HG03108 (cell line): ENCODE measurements around the gene TBC1D1.

ENCODE experiments used
- ATAC-seq: cut with Tn5 transposase; IDR thresholded peaks from one replicate; pipeline ENCODE4 v1.9.1; 2021; ENCODE audit warnings: moderate library complexity; ENCODE audit not compliant: unreplicated experiment

The TBC1D1 gene

DNA sequence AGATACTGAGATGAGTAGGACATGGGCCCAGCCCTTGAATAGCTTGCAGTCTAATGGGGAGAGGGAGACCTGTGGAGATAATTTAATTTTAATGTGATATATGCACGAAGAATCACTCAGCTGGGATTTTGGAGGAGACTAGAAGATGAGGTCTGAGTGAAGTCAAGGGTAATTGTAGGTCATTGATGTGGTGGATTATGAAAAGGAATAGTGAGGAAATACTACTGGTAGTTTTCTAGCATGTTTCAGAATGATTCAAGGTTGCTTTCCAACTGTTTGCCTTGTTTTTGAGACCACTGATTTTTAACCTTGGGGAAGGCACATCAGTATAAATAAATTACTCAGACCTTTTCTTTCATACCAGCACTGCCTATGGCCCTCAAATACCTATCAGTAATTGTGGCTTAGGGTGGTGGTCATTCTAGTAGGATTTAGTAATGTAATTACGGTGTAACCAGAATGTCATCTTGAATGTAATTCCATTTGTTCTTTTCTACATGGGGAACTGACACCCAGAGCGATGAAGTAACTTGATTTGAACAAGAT lies 94.9 kb downstream of the TBC1D1 start:
- ATAC-seq, result no peak

DNA sequence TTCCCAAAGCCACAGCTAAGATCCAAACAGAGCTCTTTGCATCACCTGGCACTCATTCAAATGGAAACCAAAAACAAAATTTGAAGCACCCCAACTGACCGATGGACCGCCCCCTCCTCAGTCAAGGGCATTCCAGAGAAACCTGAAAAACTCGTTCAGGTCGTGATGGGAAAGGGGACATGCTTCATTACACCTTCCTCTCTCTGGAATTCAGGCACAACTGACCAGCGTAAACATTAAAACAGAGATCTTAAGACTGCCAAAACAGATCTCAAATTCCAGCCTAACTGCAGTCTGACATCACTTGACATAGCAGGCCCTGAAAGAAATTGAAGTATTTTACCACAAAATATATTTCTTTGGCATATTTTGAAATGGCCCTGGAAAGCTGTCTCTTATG lies 97.8 kb downstream of the TBC1D1 start:
- ATAC-seq, result no peak

DNA sequence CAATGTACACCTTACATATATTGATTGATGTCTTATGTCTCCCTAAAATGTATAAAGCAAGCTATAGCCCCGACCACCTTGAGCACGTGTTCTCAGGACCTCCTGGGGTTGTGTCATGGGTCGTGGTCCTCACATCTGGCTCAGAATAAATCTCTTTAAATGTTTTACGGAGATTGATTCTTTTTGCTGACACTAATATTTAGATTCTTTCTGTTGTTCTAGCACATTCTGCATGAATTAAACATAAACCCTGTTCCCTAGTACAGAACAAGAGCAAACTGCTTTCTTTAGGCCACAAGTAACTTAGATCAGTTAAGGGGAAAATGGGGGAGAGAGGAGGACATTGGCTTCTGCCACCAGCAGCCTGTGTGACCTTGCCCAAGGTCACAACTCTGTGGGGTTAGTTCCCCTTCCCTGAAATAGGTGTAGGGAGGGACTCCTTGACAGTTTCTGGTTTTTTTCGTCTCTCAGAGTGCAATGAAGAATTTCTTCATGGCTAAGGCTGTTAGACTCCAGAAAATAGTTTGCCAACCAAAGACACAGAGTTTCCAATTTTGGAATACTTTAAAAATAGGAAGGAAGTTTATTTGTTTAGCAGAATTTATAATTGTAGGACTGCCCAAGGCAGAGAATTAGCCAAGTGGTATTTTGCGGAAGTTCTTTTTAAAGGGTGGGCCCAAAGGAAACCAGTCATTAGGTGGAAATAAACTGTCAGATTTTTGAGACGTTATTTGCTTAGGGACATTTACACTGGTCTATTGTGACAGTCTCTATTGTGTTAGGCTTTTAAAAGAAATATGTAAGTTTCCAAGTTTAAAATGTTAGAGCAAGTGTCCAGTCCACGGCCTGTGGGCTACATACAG lies 98.7 kb downstream of the TBC1D1 start:
- ATAC-seq, result no peak

DNA sequence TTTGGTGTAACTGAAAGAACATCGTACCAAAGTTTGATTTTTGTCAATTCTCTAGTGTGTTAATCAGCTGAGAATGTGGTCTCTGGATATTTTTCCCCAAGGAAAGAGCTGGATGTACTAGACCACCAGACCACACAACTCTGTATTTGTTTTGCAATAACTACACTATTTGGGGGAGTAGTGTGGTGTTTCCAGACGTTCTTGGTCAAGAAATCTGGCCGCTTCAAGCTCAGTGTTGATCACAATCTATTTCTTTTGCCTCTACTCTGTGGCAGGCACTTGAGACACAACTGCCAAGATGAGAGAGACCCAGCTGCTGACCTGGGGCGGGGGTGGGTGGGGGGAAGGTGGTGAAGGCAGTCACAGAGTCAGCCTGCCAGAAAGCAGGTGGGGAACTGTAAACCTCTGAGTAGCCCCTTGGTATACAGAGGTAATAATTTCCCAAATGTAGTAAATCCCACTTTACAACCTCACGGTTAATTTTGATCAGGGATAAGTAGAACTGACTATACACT lies 99.9 kb downstream of the TBC1D1 start:
- no peak for ATAC-seq

DNA sequence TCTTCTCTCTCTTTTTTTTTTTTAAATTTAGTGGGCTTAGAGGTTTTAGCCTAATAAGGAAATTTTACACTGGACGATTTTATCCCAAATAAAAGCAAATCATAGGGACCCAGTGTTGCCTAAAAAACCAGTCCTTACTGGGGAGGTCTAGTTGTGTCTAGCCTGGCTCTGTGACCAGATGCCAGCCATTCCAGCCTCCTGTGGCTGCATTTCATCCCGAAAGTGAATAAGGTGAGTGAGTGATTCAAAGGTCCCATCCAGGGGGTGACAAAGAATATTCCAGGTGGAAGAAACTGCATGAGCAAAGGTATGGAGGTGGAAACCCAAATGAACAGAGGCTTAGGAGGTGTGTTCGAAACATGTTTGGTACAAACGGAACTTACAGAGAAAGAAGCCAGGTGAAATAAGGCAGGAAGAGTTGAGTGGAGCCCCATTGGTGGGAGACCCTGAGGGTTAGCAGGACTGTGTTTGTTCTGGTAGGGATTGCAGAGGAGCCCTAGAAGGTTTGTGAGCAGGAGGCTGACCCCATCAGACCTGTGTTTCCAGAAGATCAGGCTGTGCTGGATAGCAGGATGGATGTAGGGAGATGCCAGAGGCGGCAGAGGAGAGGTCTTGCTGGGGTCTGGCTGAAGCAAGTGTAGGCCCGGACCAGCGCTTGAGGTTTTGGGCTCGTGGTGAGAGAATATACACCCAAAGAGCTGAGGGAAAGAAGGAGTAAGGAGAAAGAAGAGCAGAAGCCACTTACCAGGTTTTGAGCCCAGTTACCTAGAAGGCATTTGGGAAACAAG lies 100.9 kb downstream of the TBC1D1 start:
- ATAC-seq, result no peak

DNA sequence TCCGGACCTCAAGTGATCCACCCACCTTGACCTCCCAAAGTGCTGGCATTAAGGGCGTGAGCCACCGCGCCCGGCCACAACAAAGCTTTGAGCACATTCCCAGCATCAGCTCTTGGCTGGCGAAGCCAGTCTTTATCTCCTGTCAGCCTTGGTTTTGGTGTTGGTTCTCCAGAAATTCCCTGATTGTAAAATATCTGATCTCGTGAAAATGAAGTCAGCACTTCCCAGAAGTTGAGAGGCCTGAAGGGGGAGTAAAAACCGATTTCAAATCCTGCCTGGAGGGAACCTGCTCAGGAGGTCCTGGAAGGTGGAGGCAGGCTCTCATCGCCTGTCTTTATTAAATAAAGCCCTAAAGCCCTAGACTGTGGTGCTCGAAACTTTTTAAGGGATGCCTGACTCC lies 102.9 kb downstream of the TBC1D1 start:
- ATAC-seq, result no peak

DNA sequence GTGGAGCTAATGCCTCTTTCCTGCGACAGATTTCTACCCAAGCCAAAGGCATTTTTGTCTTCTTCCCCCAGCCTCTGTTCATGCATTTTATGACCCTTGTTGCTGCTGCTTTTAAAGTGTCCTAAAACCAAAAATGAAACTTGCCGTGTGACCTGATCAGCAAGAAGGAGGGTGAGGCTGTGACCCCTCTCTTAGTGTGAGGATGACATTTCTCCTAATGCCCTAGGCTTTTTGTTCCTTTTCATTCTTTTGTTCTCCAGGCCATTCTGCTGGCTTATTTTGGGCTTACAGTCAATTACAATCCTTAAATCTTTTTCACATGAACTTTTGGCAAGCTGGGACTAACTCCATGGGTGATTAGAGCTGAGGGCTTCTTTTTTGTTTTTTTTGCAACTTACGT lies 103.7 kb downstream of the TBC1D1 start:
- ATAC-seq, result no peak

DNA sequence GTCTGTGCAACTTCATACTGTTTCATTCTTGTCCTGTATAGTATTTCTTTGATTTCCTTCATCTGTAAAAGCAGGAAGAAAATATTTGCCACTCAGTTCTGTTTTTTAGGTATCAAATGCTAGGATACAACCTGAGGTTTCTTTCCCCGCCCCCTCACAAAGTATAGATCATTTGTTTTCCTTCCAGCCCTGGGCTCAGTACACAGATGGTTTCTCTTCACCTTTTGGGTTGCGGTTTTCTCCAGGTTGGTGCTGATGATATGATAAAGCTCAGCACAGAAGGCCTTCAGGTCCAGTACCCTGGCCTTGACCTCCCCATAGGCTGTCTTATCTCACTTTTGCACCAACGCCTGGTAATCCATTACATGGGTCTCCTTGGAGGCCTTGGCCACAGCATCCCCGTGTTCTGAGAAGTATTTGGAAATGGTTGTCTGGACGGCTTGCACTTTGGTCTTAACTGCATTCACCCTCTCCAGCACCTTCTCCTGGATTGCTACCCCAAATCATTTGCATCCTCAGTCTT lies 104.5 kb downstream of the TBC1D1 start:
- no peak for ATAC-seq

DNA sequence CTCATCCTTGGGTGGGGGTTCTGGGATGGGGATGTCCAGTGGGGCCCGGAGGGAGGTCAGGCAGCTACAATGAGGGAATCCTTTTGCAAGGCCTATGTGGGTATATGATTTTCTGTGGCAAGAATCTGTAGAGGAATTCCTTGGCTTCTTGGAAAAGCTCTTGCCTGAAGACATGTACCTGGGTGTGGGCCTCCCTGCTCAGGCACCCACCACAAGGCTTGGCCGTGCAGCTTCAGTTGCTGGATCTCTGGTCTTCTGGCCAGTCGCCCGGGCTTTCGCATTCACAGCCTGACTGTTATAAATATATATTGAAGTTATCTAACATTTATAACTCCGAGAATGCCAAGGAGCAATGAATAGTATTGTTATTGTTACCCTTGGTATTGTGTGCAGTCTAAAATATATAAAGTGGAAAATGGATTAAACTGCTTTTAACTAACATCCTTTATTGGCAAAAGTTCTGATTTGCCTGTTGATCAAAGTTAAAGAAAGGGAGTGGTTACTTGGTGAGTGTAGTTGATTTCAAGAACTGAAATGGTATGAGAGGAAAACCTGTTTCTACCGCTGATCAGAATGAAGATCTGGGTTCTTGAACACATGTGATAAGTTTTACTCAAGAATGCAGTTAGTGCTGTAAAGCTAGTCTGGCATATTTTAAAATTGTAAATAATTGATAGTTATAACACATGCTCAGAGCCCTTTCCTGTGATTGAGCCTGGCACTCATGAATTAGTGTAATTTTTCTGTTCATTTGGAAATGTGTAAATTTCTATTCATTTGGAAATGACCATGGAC lies 105.3 kb downstream of the TBC1D1 start:
- no peak for ATAC-seq

DNA sequence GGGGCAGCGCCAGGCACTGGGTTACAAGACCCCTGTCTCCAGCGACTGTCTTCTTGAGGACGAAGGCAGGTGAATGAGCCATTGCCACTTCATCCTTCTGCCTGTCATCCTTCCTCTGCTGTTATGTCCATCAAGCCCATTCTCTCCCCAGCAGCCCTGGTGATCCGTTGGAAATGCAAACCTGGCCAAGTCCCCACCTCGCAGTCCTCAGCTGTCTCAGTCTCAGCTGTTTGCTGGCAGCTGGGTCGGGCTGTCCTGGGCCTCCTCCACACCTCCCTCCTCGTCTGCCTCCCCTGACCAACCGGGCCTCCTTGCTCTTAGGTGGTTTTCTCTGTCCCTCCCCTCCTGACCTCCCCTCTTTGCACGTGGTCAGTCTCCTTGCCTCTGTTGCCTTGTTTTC lies 107.3 kb downstream of the TBC1D1 start:
- ATAC-seq, result no peak

DNA sequence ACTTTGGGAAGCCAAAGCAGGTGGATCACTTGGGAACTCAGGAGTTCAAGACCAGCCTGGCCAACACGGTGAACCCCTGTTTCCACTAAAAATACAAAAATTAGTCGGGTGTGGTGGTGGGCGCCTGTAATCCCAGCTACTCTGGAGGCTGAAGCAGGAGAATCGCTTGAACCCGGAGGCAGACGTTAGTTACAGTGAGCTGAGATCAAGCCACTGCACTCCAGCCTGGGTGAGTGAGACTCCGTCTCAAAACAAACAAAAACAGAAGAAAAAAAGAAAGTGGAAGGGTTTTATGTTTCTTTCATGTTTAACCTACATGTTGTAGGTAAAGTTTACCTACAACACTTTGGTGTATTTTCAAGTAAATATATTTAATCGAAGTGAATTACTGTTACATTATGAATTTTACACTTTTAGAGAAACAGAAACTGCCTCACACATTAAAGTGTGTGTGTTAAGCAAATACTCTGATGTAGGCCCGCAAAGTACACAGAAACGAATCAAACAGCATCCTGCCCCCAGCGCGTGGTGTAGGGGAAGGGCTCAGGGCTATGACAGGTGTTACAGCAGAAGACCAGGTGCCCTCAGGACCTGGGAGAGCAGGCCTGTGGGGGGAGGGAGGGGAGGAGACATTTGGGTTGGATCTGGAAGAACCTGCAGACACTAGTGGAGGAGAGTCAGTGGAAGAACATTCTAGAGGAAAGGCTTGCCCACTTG lies 108.3 kb downstream of the TBC1D1 start:
- ATAC-seq, result no peak

DNA sequence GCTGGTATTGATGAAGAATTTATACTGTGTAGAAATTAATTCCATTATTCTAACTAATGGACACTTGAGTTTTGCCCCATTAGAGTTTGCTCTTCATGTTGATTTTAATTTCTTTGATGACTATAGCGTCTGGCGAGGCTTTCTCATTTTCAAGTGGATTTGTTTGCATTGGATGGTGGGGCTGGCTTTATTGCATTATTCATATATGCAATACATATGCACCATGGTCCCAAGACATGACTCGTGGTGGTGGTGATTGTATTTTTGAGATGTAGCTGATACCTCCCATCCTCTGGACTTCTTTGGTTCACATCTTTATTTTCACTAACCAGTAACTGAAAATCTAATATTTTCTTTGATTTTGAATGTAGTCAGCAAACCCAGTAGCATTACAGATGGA lies 109.1 kb downstream of the TBC1D1 start:
- no peak for ATAC-seq

DNA sequence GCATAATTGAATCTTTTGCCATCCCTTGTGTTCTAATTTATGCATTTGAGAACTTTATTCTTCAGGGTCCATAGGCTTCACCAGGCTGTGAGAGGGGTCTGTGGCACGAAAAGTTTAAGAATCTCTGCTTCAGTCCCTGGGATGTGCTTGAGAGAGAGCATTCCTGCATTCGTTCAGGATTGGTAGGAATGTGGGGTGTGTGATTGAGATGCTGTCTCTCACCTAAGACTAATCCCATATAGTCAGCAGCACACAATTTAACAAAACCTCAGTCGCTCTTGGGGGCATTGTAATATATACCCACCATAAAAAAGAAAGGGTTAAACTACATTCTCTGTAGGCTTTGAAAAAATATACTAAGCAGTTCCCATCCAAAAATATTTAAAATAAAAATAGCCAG lies 111.0 kb downstream of the TBC1D1 start:
- no peak for ATAC-seq

DNA sequence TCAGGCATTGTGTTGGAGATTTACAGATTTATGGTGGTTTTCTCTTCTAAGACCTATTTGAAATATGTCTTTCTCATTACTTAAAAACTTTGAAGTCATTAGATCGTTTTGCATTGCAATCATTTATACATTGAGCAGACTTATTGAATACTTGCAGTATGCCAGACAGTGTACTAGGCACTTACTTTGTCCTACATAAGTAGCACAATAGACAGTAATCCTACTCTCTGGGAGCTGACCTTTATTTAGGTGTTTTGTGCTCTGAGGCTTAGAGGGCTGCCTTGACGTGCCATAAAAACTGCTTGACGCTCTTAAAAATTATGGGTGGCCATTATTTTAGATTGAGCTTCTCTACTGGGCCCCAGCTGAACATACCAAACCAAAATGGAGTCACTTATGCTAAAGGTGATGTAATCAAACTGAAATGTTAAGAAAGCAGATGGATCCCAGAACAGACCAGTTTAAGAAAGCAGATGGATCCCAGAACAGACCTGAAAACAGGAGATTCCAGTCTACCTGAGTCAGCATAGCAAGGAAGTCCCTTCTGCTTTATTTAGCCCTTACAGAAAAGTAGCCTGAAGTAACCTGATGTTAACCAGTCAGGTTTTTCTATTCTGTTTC lies 111.7 kb downstream of the TBC1D1 start:
- no peak for ATAC-seq

DNA sequence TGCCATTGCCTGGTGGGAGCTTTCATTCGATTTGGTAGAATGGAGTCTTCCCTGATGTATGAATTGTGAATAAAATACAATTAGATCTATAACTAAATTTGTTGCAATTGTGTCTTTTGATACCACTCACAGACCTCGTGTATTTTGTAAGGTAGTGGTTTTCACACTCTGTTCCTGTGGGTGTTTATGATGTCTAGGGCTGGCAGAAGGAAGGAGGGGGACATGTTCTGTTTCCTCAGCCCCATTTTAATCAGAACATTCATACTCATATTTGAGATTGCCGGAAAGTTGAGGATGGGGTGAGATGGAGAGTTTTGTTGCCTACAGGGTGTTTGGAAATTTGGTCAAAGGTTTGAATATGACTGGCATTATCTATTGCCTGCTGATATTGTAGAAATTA lies 112.2 kb downstream of the TBC1D1 start:
- ATAC-seq, result no peak

DNA sequence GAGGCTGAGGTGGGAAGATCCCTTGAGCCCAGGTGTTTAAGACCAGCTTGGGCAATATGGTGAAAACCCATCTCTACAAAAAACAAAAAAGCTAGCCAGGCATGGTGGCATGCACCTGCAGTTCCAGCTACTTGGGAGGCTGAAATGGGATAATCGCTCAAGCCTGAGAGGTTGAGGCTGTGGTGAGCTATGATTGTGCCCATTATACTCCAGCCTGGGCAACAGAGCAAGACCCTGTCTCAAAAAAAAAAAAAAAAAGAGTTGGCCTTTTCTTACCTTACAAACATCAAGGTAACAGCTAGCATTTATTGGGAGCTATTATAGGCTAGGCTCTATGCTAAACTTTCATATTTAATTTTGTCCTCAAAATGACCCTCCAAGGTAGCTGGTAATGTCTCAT lies 112.7 kb downstream of the TBC1D1 start:
- no peak for ATAC-seq

DNA sequence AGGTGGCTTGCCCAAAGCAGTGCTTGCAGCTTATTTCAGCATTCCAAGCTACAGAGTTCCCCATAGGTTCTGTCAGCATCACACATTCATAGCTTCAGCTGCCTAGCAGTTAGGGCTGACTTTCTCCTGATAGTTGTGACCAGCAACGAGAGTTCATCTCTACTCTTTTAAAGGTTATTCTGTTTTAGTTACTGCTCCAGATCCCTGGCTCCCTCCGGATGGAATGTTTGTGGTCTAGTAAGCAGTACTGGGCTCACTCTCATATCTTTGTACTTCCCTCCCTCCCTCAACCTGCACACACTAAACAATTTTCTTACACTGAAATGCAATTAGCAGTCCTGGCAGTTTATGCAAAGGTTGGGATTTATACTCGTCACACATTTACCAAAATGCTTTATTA lies 113.2 kb downstream of the TBC1D1 start:
- ATAC-seq, result no peak

DNA sequence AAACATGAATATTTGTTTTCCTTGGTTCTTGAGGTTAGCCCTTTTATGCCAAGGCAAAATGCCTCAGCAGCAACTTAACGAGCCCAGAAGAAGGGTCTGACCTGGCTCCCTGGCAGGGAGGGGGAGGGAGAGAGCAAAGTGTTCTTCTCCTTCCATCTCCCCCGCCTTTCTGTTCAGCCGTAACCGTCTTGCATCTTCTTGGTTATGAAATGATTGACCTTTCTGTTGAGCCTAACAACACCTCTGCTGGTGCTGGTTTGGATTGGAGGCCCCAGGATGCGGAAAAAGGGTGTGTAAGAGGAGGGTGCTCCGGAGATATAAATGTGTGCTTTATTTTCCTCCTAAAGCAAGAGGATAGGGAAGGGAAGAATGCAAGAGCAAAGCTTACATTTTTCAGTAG lies 114.0 kb downstream of the TBC1D1 start:
- ATAC-seq, result no peak

DNA sequence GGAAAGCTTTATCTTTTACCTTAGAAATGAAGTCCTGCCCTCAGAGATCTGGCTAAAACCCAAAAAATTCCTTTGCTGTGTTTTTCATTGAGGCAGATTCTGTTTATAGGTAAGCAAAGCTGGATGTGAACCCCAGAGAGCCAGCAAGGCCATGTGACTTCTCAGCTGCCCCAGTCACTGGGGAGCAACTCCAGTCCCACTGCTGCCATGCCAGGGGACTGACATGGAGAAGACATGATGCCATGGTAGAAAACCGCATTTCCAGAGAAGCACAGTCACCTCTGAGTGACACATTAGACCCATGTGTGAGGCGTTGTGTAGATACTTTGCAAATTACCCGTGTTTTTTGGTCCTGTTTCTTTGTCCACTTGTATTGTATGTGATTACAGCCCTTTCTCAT lies 114.8 kb downstream of the TBC1D1 start:
- no peak for ATAC-seq

DNA sequence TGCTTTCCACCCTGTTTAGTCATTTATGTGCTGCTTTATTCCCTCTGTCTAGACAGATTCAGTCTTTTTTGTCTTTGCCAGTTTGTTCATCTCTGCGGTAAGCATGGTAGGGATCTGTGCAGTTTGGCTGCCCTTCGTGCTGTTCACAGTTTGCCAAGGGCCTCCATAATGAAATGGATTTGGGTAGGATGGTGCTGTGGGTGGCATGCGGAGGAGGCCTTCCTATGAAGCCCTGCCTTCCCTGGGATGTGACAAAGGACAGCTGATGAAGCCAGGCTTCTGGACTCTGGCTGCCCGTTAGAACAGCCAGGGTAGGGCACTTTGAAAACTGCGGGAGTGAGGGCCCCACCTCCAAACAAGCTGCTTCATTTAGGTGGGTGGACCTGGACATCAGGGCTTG lies 116.8 kb downstream of the TBC1D1 start:
- no peak for ATAC-seq
